ENCODE results near the gene PSMD13.

The PSMD13 gene

GRCh38 chr11:297586-298405 is 61.0 kb downstream of the PSMD13 start:
- no peak for DNase-seq (ENCODE audit: low read depth in 2 of 3, low spot score in 2 of 3)

DNA sequence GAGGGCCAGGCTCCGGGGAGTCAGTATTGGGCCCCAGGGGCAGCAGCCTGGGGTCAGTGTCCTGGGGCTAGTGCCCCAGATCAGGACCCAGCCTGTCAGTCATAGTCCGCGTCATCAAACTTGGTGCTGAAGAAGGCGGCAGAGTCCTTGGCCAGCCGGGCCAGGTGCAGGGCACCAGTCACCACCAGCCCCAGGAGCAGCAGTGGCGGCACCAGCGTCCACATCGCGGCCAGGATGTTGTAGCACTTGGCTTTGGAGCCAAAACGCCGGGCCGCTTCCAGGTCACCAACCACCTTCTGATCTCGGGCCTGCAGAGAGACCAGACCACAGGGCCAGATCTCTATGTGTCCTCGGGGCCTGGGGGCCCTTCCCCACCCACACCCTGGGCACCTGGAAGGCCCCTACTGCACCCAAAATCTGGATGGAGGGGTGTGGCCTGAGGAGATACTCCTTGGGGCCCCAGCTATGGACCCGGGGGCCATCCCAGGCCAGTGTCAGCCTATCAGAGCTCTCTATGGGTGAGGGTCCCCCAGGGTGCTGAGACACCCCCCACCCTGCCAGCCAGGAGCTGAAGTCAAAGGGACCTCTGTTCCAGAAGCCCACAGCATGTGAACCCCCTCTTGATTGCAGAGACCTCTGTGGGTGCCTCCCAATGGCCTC is 61.8 kb downstream of the PSMD13 start:
- DNase-seq (ENCODE audit: low read depth in 2 of 3, low spot score in 2 of 3): no peak

GRCh38 chr11:299081-299891 is 62.5 kb downstream of the PSMD13 start, which contains the start of gene IFITM5:
Gene IFITM5, minus strand, starts transcription at chr11:299526. Its CDS starts 36 bp downstream, at chr11:299490.
- DNase-seq (ENCODE audit: low read depth in 2 of 3, low spot score in 2 of 3): no peak

- DNase-seq (ENCODE audit: low read depth in 2 of 3, low spot score in 2 of 3): no peak
Observed at GRCh38 chr11:299951-300735, 63.4 kb downstream of the PSMD13 start.

Data from activated CD8-positive, alpha-beta memory T cell treated with anti-CD3 and anti-CD28 coated beads for 48 hours (primary cell).